SU-DHL-6 (cell line): ENCODE data around the gene ARRB1.

ENCODE experiments used
- CTCF ChIP-seq: fragments of 200-600 bp; sonication (generic); IDR thresholded peaks from one replicate; pipeline ENCODE4 v1.5.1; 2017; ENCODE audit warnings: antibody characterized with exemption, mild to moderate bottlenecking, low read length, moderate library complexity; ENCODE audit not compliant: insufficient read depth, poor library complexity, severe bottlenecking
- EZH2phosphoT487 ChIP-seq: fragments of 200-600 bp; sonication (generic), shearing (Covaris generic); conservative IDR thresholded peaks from 2 replicates; pipeline ENCODE4 v1.6.1; 2018; ENCODE audit warnings: mild to moderate bottlenecking, antibody characterized with exemption, low read length, moderate library complexity, mixed read lengths

DNA sequence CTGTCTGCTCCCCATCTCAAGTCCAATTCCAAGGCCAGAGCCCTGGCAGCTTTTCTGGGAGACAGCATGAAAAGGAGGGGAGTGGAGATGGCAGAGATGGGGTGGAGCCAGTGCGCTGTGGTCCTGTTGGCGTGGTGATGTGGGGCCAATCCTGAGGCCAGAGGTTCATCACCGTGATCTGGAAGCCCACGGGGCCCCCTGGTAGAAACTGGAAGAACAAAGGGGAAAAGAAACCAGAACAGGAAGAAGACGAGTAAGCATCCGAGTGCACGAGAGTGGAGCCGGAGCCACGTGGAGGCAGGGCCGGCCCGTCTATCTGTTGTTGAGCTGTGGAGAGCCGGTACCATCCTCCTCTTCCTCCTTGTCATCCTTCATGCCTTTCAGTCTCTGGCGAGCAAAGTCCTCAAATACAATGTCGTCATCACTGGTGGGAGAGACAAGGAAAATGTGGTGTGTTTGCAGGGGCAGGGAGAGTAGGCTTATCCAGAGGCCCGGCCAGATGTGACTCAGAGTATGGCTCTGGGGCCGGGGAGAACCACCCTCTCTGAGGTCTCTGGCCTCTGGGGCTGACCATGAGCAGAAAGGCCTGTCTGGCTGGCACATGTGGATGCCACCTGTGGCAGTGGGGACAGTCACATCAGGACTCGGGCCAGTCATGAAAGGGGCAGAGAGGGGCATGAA, 85.5 kb downstream of the ARRB1 start:
- no peak for TF ChIP-seq CTCF
- TF ChIP-seq EZH2phosphoT487: no peak
